IMR-90 (cell line): ENCODE results near the gene HTT-AS.

Source experiments
- BHLHE40 ChIP-seq: fragments of 150-350 bp; IDR thresholded peaks from 2 replicates; pipeline ENCODE4 v1.6.1; 2016; ENCODE audit warnings: mild to moderate bottlenecking, low read depth, low read length
- CTCF ChIP-seq: conservative IDR thresholded peaks from 2 replicates; pipeline ENCODE4 v1.5.1; 2012; ENCODE audit warnings: mild to moderate bottlenecking, low read depth, low read length, improper control_type of control experiment
- FOS ChIP-seq: fragments of 150-350 bp; IDR thresholded peaks from 2 replicates; pipeline ENCODE4 v1.6.1; 2016; ENCODE audit warnings: low read depth, low read length
- POLR2A ChIP-seq: IDR thresholded peaks from 2 replicates; pipeline ENCODE4 v1.6.1; 2012; ENCODE audit warnings: mild to moderate bottlenecking, low read depth, low read length
- RCOR1 ChIP-seq: IDR thresholded peaks from 2 replicates; pipeline ENCODE4 v1.6.1; 2012; ENCODE audit warnings: mild to moderate bottlenecking, low read length, improper control_type of control experiment; ENCODE audit not compliant: insufficient replicate concordance
- RFX5 ChIP-seq: IDR thresholded peaks from 2 replicates; pipeline ENCODE4 v1.8.0; 2012; ENCODE audit warnings: low read depth, mild to moderate bottlenecking, low read length, moderate library complexity
- TF ChIP-seq, protein P1 (sequence below): fragments of 150-350 bp; IDR thresholded peaks from 2 replicates; pipeline ENCODE4 v1.6.1; 2016; ENCODE audit warnings: low read depth, mild to moderate bottlenecking, low read length, moderate library complexity, borderline replicate concordance

GRCh38 chr4:3022651-3023050 lies 51.7 kb downstream of the HTT-AS start:
- TF ChIP-seq CTCF (no peak), BHLHE40 (no peak), POLR2A (no peak), RFX5 (no peak), RCOR1 (no peak), FOS (no peak)
- TF ChIP-seq, protein P1, sequence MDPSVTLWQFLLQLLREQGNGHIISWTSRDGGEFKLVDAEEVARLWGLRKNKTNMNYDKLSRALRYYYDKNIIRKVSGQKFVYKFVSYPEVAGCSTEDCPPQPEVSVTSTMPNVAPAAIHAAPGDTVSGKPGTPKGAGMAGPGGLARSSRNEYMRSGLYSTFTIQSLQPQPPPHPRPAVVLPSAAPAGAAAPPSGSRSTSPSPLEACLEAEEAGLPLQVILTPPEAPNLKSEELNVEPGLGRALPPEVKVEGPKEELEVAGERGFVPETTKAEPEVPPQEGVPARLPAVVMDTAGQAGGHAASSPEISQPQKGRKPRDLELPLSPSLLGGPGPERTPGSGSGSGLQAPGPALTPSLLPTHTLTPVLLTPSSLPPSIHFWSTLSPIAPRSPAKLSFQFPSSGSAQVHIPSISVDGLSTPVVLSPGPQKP = no peak
